Femur (tissue), 1 donor: ENCODE results near the gene BMPR1B.

Experiments used
- DNase-seq: peaks from one replicate; pipeline ENCODE4 v3.0.0-alpha.2; 2017

The BMPR1B gene

GRCh38 chr4:94918543-94918942 is 160.8 kb downstream of the BMPR1B start:
- DNase-seq: no peak

GRCh38 chr4:94920369-94920768 is 162.6 kb downstream of the BMPR1B start:
- DNase-seq: no peak

GRCh38 chr4:94924566-94924965 is 166.8 kb downstream of the BMPR1B start:
- no peak for DNase-seq

GRCh38 chr4:94925764-94926347 is 168.1 kb downstream of the BMPR1B start:
- DNase-seq: no peak

GRCh38 chr4:94926936-94927335 is 169.2 kb downstream of the BMPR1B start:
- no peak for DNase-seq

GRCh38 chr4:94927696-94928095 is 169.9 kb downstream of the BMPR1B start:
- no peak for DNase-seq

- DNase-seq: no peak
These were observed 171.9 kb downstream of the BMPR1B start for GRCh38 chr4:94929696-94930095.

- DNase-seq: peak; percentile 19
These were observed 173.9 kb downstream of the BMPR1B start for GRCh38 chr4:94931626-94932025.

- no peak for DNase-seq
These were observed 174.6 kb downstream of the BMPR1B start for GRCh38 chr4:94932366-94932765.

GRCh38 chr4:94933799-94934198 is 176.0 kb downstream of the BMPR1B start:
- no peak for DNase-seq

- DNase-seq: no peak
These were observed 176.4 kb downstream of the BMPR1B start for GRCh38 chr4:94934201-94934600.

- no peak for DNase-seq
These were observed 177.1 kb downstream of the BMPR1B start for GRCh38 chr4:94934864-94935263.

- no peak for DNase-seq
These were observed 179.1 kb downstream of the BMPR1B start for GRCh38 chr4:94936854-94937253.

- no peak for DNase-seq
These were observed 182.2 kb downstream of the BMPR1B start for GRCh38 chr4:94939791-94940519.

- no peak for DNase-seq
These were observed 182.8 kb downstream of the BMPR1B start for GRCh38 chr4:94940520-94940908.

- DNase-seq: no peak
These were observed 184.0 kb downstream of the BMPR1B start for GRCh38 chr4:94941706-94942105.

- DNase-seq: no peak
These were observed 187.0 kb downstream of the BMPR1B start for GRCh38 chr4:94944726-94945125.

- no peak for DNase-seq
These were observed 189.9 kb downstream of the BMPR1B start for GRCh38 chr4:94947681-94948108.

- DNase-seq: no peak
These were observed 196.5 kb downstream of the BMPR1B start for GRCh38 chr4:94954251-94954650.

- no peak for DNase-seq
These were observed 199.3 kb downstream of the BMPR1B start for GRCh38 chr4:94957030-94957429.

GRCh38 chr4:94959307-94959706 is 201.6 kb downstream of the BMPR1B start:
- no peak for DNase-seq

GRCh38 chr4:94960708-94961107 is 203.0 kb downstream of the BMPR1B start:
- DNase-seq: no peak

- no peak for DNase-seq
These were observed 203.7 kb downstream of the BMPR1B start for GRCh38 chr4:94961420-94961819.

GRCh38 chr4:94962484-94962883 is 204.7 kb downstream of the BMPR1B start:
- no peak for DNase-seq

- DNase-seq: no peak
These were observed 208.1 kb downstream of the BMPR1B start for GRCh38 chr4:94965852-94966251.
